Activated T-cell treated with anti-CD3 and anti-CD28 coated beads, Interleukin-2, amount 50 U/mL, for 24 hours (primary cell): ENCODE results near the gene TTF1.

Experiments
- DNase-seq: peaks from one replicate; pipeline ENCODE4 v3.0.0-alpha.2; 2020
- H3K27ac Mint-ChIP-seq: 2 replicates; pipeline ENCODE4 v1.8.0; 2020; ENCODE audit warnings: mild to moderate bottlenecking, mixed read lengths
- H3K27me3 Mint-ChIP-seq: 2 replicates; pipeline ENCODE4 v1.8.0; 2020; ENCODE audit warnings: mixed read lengths
- H3K36me3 Mint-ChIP-seq: 2 replicates; pipeline ENCODE4 v1.8.0; 2020; ENCODE audit warnings: low read depth, mixed read lengths
- H3K4me1 Mint-ChIP-seq: 2 replicates; pipeline ENCODE4 v1.8.0; 2020; ENCODE audit warnings: low read depth, mixed read lengths
- H3K4me3 Mint-ChIP-seq: 2 replicates; pipeline ENCODE4 v1.8.0; 2020; ENCODE audit warnings: mild to moderate bottlenecking, moderate library complexity, mixed read lengths
- H3K9me3 Mint-ChIP-seq: 2 replicates; pipeline ENCODE4 v1.8.0; 2020; ENCODE audit warnings: mixed read lengths

TTF1 gene

GRCh38 chr9:132365986-132366385 lies 40.7 kb downstream of the TTF1 start:
- no peak for DNase-seq
- Mint-ChIP-seq H3K4me3 (no peak overlapping the region), H3K36me3 (no peaks in the 10 kb centered on the region), H3K4me1 (no peaks in the 10 kb centered on the region), H3K9me3 (no peaks in the 10 kb centered on the region), H3K27me3 (no peaks in the 10 kb centered on the region), H3K27ac (no peak overlapping the region)

- Mint-ChIP-seq H3K36me3 (no peaks in the 10 kb centered on the region), H3K27ac (no peak overlapping the region), H3K4me3 (no peak overlapping the region), H3K27me3 (no peaks in the 10 kb centered on the region), H3K4me1 (no peaks in the 10 kb centered on the region), H3K9me3 (no peaks in the 10 kb centered on the region)
- no peak for DNase-seq
Observed at GRCh38 chr9:132364068-132364467, 42.6 kb downstream of the TTF1 start.

- Mint-ChIP-seq H3K9me3 (no peaks in the 10 kb centered on the region), H3K27ac (no peak overlapping the region), H3K4me1 (peaks cover 18% of the 10 kb centered on the region), H3K36me3 (peaks cover 21% of the 10 kb centered on the region), H3K4me3 (no peak overlapping the region), H3K27me3 (no peaks in the 10 kb centered on the region)
- DNase-seq: no peak
Observed at GRCh38 chr9:132357764-132358163, 48.9 kb downstream of the TTF1 start.

- Mint-ChIP-seq H3K4me3 (no peak overlapping the region), H3K4me1 (peaks cover 31% of the 10 kb centered on the region), H3K36me3 (peaks cover 34% of the 10 kb centered on the region), H3K27me3 (no peaks in the 10 kb centered on the region), H3K27ac (peak overlapping the region; percentile 26), H3K9me3 (no peaks in the 10 kb centered on the region)
- no peak for DNase-seq
Observed at GRCh38 chr9:132356324-132356924, 50.2 kb downstream of the TTF1 start.

GRCh38 chr9:132354637-132355355 lies 51.8 kb downstream of the TTF1 start, which contains the start of gene SETX:
TSS of gene SETX (minus strand) at chr9:132354986. CDS start at chr9:132349428, 5,558 bp downstream.
- H3K4me3 Mint-ChIP-seq: peak within 1 kb of the TSS; percentile 92
- H3K27me3 Mint-ChIP-seq: no peaks in the 10 kb centered on the region
- DNase-seq: peak; percentile 98
- no peaks in the 10 kb centered on the region for H3K9me3 Mint-ChIP-seq
- H3K4me1 Mint-ChIP-seq: peaks cover 44% of the 10 kb centered on the region
- H3K36me3 Mint-ChIP-seq: peaks cover 46% of the 10 kb centered on the region
- H3K27ac Mint-ChIP-seq: peak within 1 kb of the TSS; percentile 98

DNA sequence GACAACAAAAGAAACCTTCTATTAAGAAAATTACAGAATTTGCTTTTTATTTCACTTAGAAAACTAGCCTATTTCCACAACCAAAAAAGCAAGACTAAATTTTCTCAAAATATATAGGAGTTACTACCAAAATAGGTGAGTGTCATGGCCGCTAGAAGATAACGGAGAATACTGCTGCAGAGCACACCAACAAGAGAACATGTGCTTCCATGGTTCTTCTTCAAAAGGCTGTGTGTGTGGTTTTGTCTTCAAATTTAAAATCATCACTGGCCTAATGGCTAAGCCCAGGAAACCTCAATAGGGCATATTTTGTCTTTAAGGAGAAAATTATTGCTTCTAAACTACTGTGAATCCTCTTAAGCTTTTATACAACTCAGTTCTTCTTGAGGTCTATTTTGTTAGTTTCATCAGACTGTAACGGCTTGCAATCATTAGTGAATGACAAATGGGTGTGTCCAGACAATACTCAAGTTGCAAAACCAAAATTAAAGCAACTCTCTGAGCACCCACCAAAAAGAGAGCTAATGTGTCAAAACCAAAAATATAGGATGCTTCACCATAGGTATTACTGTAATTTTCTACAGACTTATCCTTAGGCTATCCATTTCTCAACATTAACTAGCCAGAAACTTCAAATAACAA lies 55.1 kb downstream of the TTF1 start:
- Mint-ChIP-seq H3K4me3 (peak overlapping the region; percentile 92), H3K36me3 (peaks cover 76% of the 10 kb centered on the region), H3K9me3 (no peaks in the 10 kb centered on the region), H3K27ac (peak overlapping the region; percentile 98), H3K27me3 (no peaks in the 10 kb centered on the region), H3K4me1 (peaks cover 57% of the 10 kb centered on the region)
- DNase-seq: no peak

DNA sequence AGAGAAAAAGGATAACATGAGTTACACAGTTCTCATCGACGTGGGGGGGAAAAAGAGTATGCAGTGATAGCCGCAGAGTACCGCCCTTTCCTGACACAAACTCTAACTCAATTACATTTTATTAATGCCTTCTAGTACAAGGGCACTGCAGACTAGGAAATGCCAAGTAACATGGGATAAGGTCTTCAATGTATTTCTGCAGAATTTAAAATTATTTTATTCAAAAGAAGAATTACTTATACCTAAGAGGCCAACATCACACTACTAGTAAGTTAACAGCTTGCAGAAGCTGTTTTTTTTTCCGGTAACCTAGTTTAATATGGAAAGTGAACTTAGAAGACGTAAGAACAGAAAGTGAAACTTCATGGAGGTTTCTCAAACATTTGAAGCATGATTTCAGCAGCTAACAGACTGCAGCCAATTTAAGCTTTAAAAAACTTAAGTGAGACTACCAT lies 55.8 kb downstream of the TTF1 start:
- Mint-ChIP-seq H3K9me3 (no peaks in the 10 kb centered on the region), H3K27me3 (no peaks in the 10 kb centered on the region), H3K4me1 (peaks cover 59% of the 10 kb centered on the region), H3K36me3 (peaks cover 82% of the 10 kb centered on the region), H3K4me3 (peak overlapping the region; percentile 92), H3K27ac (peak overlapping the region; percentile 98)
- DNase-seq: no peak

DNA sequence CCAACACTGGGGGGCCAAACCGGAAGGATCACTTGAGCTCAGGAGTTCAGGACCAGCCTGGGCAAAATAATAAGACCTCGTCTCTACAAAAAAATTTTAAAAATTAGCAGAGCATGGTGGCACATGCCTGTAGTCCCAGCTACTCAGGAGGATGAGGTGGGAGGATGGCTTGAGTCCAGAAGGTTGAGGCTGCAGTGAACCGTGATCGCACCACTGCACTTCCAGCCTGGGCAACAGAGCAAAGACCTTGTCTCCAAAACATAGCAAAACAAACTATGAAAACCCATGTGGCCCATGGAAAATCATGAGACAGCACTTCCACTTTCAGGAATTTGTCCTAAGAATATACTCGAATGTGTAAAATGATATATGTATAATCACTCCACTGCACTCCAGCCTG lies 58.0 kb downstream of the TTF1 start:
- peak overlapping the region; percentile 12 for H3K4me3 Mint-ChIP-seq

DNA sequence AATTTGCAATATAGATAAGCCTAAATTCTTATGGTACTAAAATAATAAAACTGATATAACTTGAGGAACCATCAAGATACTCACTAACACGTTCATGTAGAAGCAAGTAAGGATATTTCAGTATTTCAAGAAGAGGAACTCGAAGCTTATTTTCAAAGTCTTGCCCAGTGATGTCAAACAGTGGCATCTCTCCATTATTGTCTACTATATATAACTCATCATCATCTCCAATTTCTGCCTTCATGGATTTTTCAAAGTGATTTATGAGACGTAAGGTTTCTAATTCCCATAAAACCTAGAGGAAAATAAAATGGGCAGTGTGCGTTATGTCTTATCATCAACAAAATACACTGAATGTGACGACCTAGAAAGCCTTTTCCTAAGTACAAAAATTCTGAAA lies 60.5 kb downstream of the TTF1 start:
- H3K4me3 Mint-ChIP-seq: no peak overlapping the region
- peaks cover 91% of the 10 kb centered on the region for H3K36me3 Mint-ChIP-seq

More for the DNA sequence above, 58.0 kb downstream of the TTF1 start:
- Mint-ChIP-seq H3K4me1 (peaks cover 58% of the 10 kb centered on the region), H3K27me3 (no peaks in the 10 kb centered on the region), H3K9me3 (no peaks in the 10 kb centered on the region), H3K36me3 (peaks cover 91% of the 10 kb centered on the region), H3K27ac (peak overlapping the region; percentile 94)
- no peak for DNase-seq

DNA sequence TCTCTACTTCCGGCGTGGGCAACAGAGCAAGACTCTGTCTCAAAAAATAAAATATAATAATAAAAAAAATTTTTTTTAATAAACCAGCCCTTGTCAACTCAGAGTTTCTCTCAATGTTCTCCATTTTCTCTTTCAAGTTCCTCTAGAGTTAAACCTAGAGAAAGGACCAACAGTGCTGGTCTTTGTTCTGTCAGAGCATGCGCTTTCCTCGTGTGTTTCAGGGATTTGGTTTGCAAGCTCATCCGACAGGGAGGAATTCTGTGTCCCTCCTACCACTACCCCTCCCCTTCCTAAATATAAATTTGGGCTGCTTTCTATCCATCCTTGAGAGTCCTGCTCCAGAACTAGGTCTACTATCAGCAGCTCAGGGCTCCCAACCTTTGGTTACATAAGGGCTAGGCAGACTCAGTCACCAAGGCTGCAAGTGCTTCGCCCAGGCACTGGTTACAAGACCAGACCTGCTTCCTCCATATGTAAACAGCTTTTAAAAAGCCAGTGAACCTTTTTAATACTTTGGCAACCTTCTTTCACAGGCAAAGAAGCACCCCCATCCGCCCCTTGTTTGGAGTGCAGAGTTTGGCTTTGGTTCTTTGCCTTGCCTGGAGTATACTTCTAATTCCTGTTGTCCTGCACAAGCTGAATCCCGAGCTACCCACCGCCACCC lies 65.3 kb downstream of the TTF1 start:
- Mint-ChIP-seq H3K4me3 (no peak overlapping the region), H3K27ac (peak overlapping the region; percentile 11), H3K27me3 (no peaks in the 10 kb centered on the region), H3K9me3 (no peaks in the 10 kb centered on the region), H3K4me1 (peaks cover 24% of the 10 kb centered on the region), H3K36me3 (peaks cover 98% of the 10 kb centered on the region)
- DNase-seq: no peak

More for the DNA sequence above, 60.5 kb downstream of the TTF1 start:
- no peak for DNase-seq
- Mint-ChIP-seq H3K27me3 (no peaks in the 10 kb centered on the region), H3K4me1 (peaks cover 41% of the 10 kb centered on the region), H3K9me3 (no peaks in the 10 kb centered on the region), H3K27ac (no peak overlapping the region)

DNA sequence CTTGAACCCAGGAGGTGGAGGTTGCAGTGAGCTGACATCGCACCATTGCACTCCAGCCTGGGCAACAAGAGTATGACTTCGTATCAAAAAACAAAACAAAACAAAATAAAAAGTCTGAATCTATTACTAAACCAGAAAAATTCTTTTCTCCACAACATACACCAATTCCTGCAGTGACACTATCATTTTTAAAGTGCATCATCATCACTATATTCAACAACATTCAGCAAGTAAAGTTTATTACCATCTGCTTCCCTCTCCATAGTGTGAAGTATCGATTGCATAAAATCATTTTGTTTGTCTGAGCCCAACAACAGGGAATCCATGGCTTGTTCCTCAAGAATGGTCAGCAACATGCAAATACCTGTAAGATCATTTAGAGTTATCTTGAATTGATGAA lies 72.3 kb downstream of the TTF1 start:
- peaks cover 13% of the 10 kb centered on the region for H3K4me1 Mint-ChIP-seq
- no peaks in the 10 kb centered on the region for H3K27me3 Mint-ChIP-seq
- DNase-seq: no peak
- H3K4me3 Mint-ChIP-seq: no peak overlapping the region
- H3K27ac Mint-ChIP-seq: no peak overlapping the region
- peaks cover 2% of the 10 kb centered on the region for H3K9me3 Mint-ChIP-seq
- peaks cover 95% of the 10 kb centered on the region for H3K36me3 Mint-ChIP-seq

- no peak overlapping the region for H3K4me3 Mint-ChIP-seq
- H3K27ac Mint-ChIP-seq: no peak overlapping the region
- DNase-seq: no peak
- peaks cover 19% of the 10 kb centered on the region for H3K4me1 Mint-ChIP-seq
- peaks cover 3% of the 10 kb centered on the region for H3K9me3 Mint-ChIP-seq
- H3K27me3 Mint-ChIP-seq: no peaks in the 10 kb centered on the region
- H3K36me3 Mint-ChIP-seq: peaks cover 95% of the 10 kb centered on the region
Observed at GRCh38 chr9:132333556-132333955, 73.1 kb downstream of the TTF1 start.

DNA sequence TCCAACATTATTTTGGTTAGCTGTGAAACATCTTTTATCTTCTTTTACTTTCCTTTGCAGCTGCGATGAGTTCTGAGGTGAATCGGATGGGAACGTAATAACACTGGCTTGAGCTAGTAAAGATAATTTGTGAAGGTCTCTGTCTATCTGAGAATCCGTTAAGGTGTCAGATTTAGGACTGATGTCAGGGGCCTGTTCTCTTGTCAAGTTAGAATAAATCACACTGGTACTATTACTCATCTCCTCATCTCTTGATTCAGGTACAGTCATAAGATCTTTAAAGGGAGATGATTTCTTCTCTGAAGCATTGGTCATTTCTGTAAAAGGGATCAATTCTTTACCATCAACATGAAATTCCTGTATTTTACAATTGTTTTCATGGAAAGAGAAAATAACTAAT lies 78.1 kb downstream of the TTF1 start:
- no peak overlapping the region for H3K4me3 Mint-ChIP-seq
- H3K36me3 Mint-ChIP-seq: peaks cover 98% of the 10 kb centered on the region
- peaks cover 3% of the 10 kb centered on the region for H3K9me3 Mint-ChIP-seq
- H3K4me1 Mint-ChIP-seq: peaks cover 52% of the 10 kb centered on the region
- peak overlapping the region; percentile 26 for H3K27ac Mint-ChIP-seq
- DNase-seq: no peak
- H3K27me3 Mint-ChIP-seq: no peaks in the 10 kb centered on the region

DNA sequence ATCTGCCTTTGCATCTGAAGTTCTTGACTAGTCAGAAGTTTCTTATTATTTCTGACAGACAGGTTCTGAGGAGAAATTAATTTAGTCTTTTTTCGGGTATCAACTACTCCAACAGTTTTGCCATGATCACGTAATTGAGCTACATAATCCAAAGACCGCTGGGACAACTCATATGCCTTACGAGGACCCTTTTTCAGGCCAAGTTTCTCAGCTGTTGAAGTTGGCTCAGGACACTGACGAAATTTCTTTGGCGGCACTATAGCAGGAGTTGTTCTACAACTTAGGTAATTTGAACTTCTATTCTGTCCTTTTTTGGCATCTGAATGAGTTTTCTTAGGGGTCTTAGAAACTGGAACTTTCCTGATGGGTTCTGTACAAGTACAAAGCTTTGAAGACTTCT lies 79.1 kb downstream of the TTF1 start:
- Mint-ChIP-seq H3K27ac (no peak overlapping the region), H3K4me1 (peaks cover 58% of the 10 kb centered on the region), H3K9me3 (peaks cover 3% of the 10 kb centered on the region), H3K36me3 (peaks cover 100% of the 10 kb centered on the region), H3K27me3 (no peaks in the 10 kb centered on the region), H3K4me3 (no peak overlapping the region)
- no peak for DNase-seq
